Measurements from ENCODE around the gene BMAL1.

DNA sequence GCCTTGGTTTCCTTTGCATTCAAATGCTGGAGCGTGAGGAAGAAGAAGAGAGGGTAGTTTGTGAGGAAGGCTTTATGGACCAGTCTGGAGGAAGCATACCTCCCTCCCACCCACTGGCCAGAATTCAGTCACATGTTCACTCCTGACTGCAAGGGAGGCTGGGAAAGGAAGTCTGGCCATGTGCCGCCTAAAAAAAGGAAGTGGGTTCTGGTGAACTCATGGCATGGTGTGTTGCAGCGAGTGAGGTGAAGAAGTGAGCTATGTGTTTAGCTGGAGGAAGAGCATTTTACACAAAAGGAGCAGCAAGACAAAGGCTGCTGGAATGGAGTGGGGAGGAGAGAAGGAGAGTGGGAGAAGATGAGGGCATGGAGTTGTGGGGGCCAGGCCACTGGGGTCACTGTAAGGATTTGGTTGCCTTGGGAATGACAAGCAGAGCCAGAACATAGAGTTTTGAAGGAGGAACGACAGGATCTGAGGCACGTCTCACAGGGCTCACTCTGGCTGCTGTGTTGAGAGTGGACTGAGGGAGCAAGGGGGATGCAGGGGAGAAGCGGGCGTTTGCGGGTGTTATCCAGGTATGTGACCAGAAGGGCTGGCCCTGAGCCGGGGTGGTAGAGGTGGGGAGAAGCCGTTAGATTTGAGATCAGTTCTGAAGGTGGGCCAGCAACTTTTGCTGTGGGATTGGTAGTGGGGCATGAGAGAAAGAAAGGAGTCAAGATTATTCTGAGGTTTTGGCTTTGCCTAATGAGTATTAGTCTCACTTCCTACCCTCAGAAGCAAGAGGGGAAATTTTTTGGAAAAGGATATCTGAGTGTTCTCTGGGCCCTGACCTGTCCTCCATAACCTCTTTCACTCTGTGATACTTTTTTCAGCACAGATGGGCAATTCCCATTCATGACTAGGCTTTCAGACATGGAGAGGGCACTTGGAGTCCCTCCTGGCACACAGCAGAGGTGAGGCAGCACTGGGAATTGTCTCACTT is 26.4 kb downstream of the BMAL1 start:
- TF ChIP-seq, protein P1, sequence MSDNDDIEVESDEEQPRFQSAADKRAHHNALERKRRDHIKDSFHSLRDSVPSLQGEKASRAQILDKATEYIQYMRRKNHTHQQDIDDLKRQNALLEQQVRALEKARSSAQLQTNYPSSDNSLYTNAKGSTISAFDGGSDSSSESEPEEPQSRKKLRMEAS (CRISPR knock-in tag; IDR thresholded peaks at IDR 0.05), result no peak
- TF ChIP-seq, protein P2, sequence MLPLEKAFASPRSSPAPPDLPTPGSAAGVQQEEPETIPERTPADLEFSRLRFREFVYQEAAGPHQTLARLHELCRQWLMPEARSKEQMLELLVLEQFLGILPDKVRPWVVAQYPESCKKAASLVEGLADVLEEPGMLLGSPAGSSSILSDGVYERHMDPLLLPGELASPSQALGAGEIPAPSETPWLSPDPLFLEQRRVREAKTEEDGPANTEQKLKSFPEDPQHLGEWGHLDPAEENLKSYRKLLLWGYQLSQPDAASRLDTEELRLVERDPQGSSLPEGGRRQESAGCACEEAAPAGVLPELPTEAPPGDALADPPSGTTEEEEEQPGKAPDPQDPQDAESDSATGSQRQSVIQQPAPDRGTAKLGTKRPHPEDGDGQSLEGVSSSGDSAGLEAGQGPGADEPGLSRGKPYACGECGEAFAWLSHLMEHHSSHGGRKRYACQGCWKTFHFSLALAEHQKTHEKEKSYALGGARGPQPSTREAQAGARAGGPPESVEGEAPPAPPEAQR (CRISPR knock-in tag; IDR thresholded peaks at IDR 0.05), result no peak
- TF ChIP-seq ESRRA (CRISPR knock-in tag; IDR thresholded peaks at IDR 0.05; ENCODE audit: borderline replicate concordance), result no peak
- TF ChIP-seq, protein P3, sequence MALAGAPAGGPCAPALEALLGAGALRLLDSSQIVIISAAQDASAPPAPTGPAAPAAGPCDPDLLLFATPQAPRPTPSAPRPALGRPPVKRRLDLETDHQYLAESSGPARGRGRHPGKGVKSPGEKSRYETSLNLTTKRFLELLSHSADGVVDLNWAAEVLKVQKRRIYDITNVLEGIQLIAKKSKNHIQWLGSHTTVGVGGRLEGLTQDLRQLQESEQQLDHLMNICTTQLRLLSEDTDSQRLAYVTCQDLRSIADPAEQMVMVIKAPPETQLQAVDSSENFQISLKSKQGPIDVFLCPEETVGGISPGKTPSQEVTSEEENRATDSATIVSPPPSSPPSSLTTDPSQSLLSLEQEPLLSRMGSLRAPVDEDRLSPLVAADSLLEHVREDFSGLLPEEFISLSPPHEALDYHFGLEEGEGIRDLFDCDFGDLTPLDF (CRISPR knock-in tag; IDR thresholded peaks at IDR 0.05), result no peak
- TF ChIP-seq, protein P4, sequence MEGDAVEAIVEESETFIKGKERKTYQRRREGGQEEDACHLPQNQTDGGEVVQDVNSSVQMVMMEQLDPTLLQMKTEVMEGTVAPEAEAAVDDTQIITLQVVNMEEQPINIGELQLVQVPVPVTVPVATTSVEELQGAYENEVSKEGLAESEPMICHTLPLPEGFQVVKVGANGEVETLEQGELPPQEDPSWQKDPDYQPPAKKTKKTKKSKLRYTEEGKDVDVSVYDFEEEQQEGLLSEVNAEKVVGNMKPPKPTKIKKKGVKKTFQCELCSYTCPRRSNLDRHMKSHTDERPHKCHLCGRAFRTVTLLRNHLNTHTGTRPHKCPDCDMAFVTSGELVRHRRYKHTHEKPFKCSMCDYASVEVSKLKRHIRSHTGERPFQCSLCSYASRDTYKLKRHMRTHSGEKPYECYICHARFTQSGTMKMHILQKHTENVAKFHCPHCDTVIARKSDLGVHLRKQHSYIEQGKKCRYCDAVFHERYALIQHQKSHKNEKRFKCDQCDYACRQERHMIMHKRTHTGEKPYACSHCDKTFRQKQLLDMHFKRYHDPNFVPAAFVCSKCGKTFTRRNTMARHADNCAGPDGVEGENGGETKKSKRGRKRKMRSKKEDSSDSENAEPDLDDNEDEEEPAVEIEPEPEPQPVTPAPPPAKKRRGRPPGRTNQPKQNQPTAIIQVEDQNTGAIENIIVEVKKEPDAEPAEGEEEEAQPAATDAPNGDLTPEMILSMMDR (IDR thresholded peaks at IDR 0.05), result no peak

Data from WTC11 (cell line).